ENCODE data around the gene DNAH17. TPM values are rescaled to one million over a fixed set of nuclear protein-coding genes. Genes with fewer than 3 reads are reported as not detected.

The DNAH17 gene
- total and polyA plus RNA-seq, 2 donors (not counting 1 experiment from before 2014, with no cell fraction given), result 0.01 to 0.12 TPM

- intact Hi-C loops (cut with micrococcal nuclease), result no loop called here
- H3K9ac ChIP-seq (ENCODE audit: low read length), result no peak overlapping the region
- no peak for ATAC-seq (ENCODE audit: low read depth)
- no peak overlapping the region for H3K27ac ChIP-seq (ENCODE audit: low read length in 2 of 2)
- H3K79me2 ChIP-seq (ENCODE audit: control insufficient read depth, insufficient read depth, low read length), result no peaks in the 10 kb centered on the region
- no peak overlapping the region for H3K4me3 ChIP-seq (ENCODE audit: control extremely low read depth in 1 of 5, extremely low read depth in 1 of 5, insufficient read depth in 1 of 5, low read depth in 2 of 5, low read length in 4 of 5)
- H3K9me3 ChIP-seq (ENCODE audit: control extremely low read depth in 1 of 3, control insufficient read depth in 2 of 3, insufficient read depth in 1 of 3, low read length in 2 of 3), result peaks cover 0 to 10% (median 0%) of the 10 kb centered on the region in 3 donors
- H3K4me3 Mint-ChIP-seq, result no peak overlapping the region
- H4K20me1 ChIP-seq (ENCODE audit: control insufficient read depth, insufficient read depth, low read length, poor library complexity, severe bottlenecking), result no peaks in the 10 kb centered on the region
- no peak overlapping the region for H3K4me2 ChIP-seq (replicated peaks; ENCODE audit: low read depth, low read length, poor library complexity, severe bottlenecking)
- H3K27me3 Mint-ChIP-seq, result peaks cover 14% of the 10 kb centered on the region
- ChIA-PET CTCF (no interaction called here), POLR2A (no interaction called here)
- H3K36me3 ChIP-seq (replicated peaks in 1 of 2; ENCODE audit: control extremely low read depth in 1 of 2, control insufficient read depth in 1 of 2, extremely low read depth in 1 of 2, insufficient read depth in 2 of 2, low read length in 1 of 2), result no peaks in the 10 kb centered on the region
- H2AFZ ChIP-seq (ENCODE audit: insufficient read depth, low read depth, low read length, poor library complexity, severe bottlenecking), result no peak overlapping the region
- H3K27me3 ChIP-seq (replicated peaks in 1 of 4; ENCODE audit: control extremely low read depth in 1 of 4, control insufficient read depth in 3 of 4, insufficient read depth in 4 of 4, low read length in 3 of 4), result no peaks in the 10 kb centered on the region
- no peaks in the 10 kb centered on the region for H3K4me1 ChIP-seq (ENCODE audit: control insufficient read depth in 2 of 2, insufficient read depth in 2 of 2, low read length in 2 of 2)
- H3K9me3 Mint-ChIP-seq (ENCODE audit: insufficient read depth), result no peaks in the 10 kb centered on the region
- no peak for TF ChIP-seq CTCF (IDR thresholded peaks at IDR 0.05)
- TF ChIP-seq EZH2 (IDR thresholded peaks at IDR 0.05; ENCODE audit: borderline replicate concordance, insufficient read depth, low read depth, low read length, poor library complexity, severe bottlenecking), result no peak
- H3K4me1 Mint-ChIP-seq, result no peaks in the 10 kb centered on the region
- 75% methylated on average over 8 of the region's 10 CpGs for WGBS (ENCODE audit: insufficient coverage)
- H3K27ac Mint-ChIP-seq, result no peak overlapping the region
- DNase-seq, result no peak
These were observed 33.8 kb upstream of the DNAH17 start for GRCh38 chr17:78610951-78611511.

GRCh38 chr17:78609191-78609641 lies 32.0 kb upstream of the DNAH17 start:
- H3K9me3 ChIP-seq (ENCODE audit: control extremely low read depth in 1 of 3, control insufficient read depth in 2 of 3, insufficient read depth in 1 of 3, low read length in 2 of 3), result peaks cover 0 to 15% (median 0%) of the 10 kb centered on the region in 3 donors
- POLR2A ChIA-PET, result interaction anchor here (1.1 kb wide), 1 partner anchor 28 kb away, joined by 6 read pairs; no protein-coding TSS in a partner anchor
- Mint-ChIP-seq H3K27ac (no peak overlapping the region), H3K4me3 (no peak overlapping the region), H3K4me1 (no peaks in the 10 kb centered on the region), H3K27me3 (peaks cover 14% of the 10 kb centered on the region), H3K9me3 (ENCODE audit: insufficient read depth) (no peaks in the 10 kb centered on the region)
- no peak overlapping the region for H3K4me2 ChIP-seq (replicated peaks; ENCODE audit: low read depth, low read length, poor library complexity, severe bottlenecking)
- 78% methylated on average over 8 of the region's 8 CpGs for WGBS (ENCODE audit: insufficient coverage)
- DNase-seq (no peak), ATAC-seq (ENCODE audit: low read depth) (no peak)
- H3K36me3 ChIP-seq (replicated peaks in 1 of 2; ENCODE audit: control extremely low read depth in 1 of 2, control insufficient read depth in 1 of 2, extremely low read depth in 1 of 2, insufficient read depth in 2 of 2, low read length in 1 of 2), result no peaks in the 10 kb centered on the region
- no peaks in the 10 kb centered on the region for H3K79me2 ChIP-seq (ENCODE audit: control insufficient read depth, insufficient read depth, low read length)
- H3K9ac ChIP-seq (ENCODE audit: low read length), result no peak overlapping the region
- no peak for TF ChIP-seq CTCF (IDR thresholded peaks at IDR 0.05)
- no peak for TF ChIP-seq EZH2 (IDR thresholded peaks at IDR 0.05; ENCODE audit: borderline replicate concordance, insufficient read depth, low read depth, low read length, poor library complexity, severe bottlenecking)
- no peak overlapping the region for H2AFZ ChIP-seq (ENCODE audit: insufficient read depth, low read depth, low read length, poor library complexity, severe bottlenecking)
- CTCF ChIA-PET, result interaction anchor here (0.6 kb wide), 1 partner anchor 180 kb away, joined by 4 read pairs; no protein-coding TSS in a partner anchor
- intact Hi-C loops (cut with micrococcal nuclease), result no loop called here
- no peak overlapping the region for H3K4me3 ChIP-seq (ENCODE audit: control extremely low read depth in 1 of 5, extremely low read depth in 1 of 5, insufficient read depth in 1 of 5, low read depth in 2 of 5, low read length in 4 of 5)
- no peak overlapping the region for H3K27ac ChIP-seq (ENCODE audit: low read length in 2 of 2)
- no peaks in the 10 kb centered on the region for H3K27me3 ChIP-seq (replicated peaks in 1 of 4; ENCODE audit: control extremely low read depth in 1 of 4, control insufficient read depth in 3 of 4, insufficient read depth in 4 of 4, low read length in 3 of 4)
- no peaks in the 10 kb centered on the region for H4K20me1 ChIP-seq (ENCODE audit: control insufficient read depth, insufficient read depth, low read length, poor library complexity, severe bottlenecking)
- H3K4me1 ChIP-seq (ENCODE audit: control insufficient read depth in 2 of 2, insufficient read depth in 2 of 2, low read length in 2 of 2), result no peaks in the 10 kb centered on the region
